Skeletal muscle satellite cell (primary cell): ENCODE data around the gene SLC22A15.
"Not testable (repeated sequence)": the region's sequence is repeated elsewhere in the genome, so short reads cannot be mapped to it uniquely, and the experiment has no call there.

Experiments
- H3K27me3 ChIP-seq: 2 replicates; pipeline ENCODE4 v1.7.0; 2013; ENCODE audit warnings: low read length; ENCODE audit not compliant: control insufficient read depth, insufficient read depth
- H3K36me3 ChIP-seq: 2 replicates; pipeline ENCODE4 v1.7.0; 2013; ENCODE audit warnings: mild to moderate bottlenecking, control low read depth, low read length; ENCODE audit not compliant: insufficient read depth
- H3K4me1 ChIP-seq: 2 replicates; pipeline ENCODE4 v1.7.0; 2013; ENCODE audit warnings: low read length; ENCODE audit not compliant: control insufficient read depth, insufficient read depth
- H3K4me2 ChIP-seq: 2 replicates; pipeline ENCODE4 v1.7.0; 2013; ENCODE audit warnings: mild to moderate bottlenecking, low read length
- H3K4me3 ChIP-seq: 2 replicates; pipeline ENCODE4 v1.7.0; 2013; ENCODE audit warnings: low read length
- H3K9ac ChIP-seq: 2 replicates; pipeline ENCODE4 v1.7.0; 2013; ENCODE audit warnings: mild to moderate bottlenecking, low read depth, low read length, moderate library complexity
- H3K9me3 ChIP-seq: replicated peaks from 2 replicates; pipeline ENCODE4 v1.7.0; 2013; ENCODE audit warnings: mild to moderate bottlenecking, control low read depth, low read length

The SLC22A15 gene

GRCh38 chr1:116046933-116047332 is 70.6 kb downstream of the SLC22A15 start:
- not testable (repeated sequence) for H3K4me1 ChIP-seq, H3K27me3 ChIP-seq, H3K4me3 ChIP-seq, H3K4me2 ChIP-seq, H3K9me3 ChIP-seq, H3K9ac ChIP-seq, H3K36me3 ChIP-seq

GRCh38 chr1:116051896-116052295 is 75.6 kb downstream of the SLC22A15 start:
- H3K4me2 ChIP-seq, H3K9me3 ChIP-seq, H3K9ac ChIP-seq, H3K4me3 ChIP-seq, H3K36me3 ChIP-seq, H3K27me3 ChIP-seq, H3K4me1 ChIP-seq: not testable (repeated sequence)

DNA sequence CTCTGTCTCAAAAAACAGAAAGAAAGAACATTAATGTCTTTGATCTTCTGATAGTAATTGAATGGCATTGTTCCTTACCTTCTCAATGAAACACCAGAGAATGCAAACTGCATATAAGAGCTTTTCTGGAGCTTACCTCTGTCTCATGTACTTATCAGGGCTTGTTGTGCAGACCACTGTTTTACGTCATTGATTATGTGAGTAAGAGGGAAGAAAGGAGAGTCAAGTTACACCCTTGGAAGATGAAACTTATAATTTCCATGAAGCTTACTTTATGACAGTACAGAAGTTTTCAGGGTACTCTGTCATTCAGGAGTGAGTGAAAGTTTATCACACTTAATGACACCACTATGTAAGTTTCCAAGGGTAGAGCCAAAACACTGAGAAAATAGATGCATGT is 85.9 kb downstream of the SLC22A15 start:
- Histone ChIP-seq H3K36me3 (no peaks in the 10 kb centered on the region), H3K4me1 (peaks cover 12% of the 10 kb centered on the region), H3K9ac (no peak overlapping the region), H3K4me3 (no peak overlapping the region), H3K4me2 (no peak overlapping the region), H3K27me3 (no peaks in the 10 kb centered on the region), H3K9me3 (no peaks in the 10 kb centered on the region)

DNA sequence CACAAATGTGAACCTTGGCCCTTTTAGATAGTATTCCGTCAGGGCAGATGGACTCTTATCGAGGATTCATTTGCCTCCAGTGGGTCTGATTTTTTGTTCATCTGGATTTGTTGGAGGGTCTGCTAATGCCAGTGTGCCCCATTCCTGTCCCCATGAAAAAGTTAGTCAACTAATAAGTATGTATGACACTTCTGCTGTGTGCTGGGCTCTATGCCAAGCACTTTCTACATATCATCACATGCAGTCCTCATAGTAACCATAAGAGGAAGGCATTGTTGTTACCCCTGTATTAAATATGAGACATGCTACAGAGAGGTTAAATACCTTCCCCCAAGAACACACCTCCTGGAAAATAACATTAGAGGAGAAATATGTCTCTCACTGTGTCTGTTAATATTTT is 88.3 kb downstream of the SLC22A15 start:
- no peak overlapping the region for H3K4me3 ChIP-seq
- no peaks in the 10 kb centered on the region for H3K27me3 ChIP-seq
- no peak overlapping the region for H3K4me2 ChIP-seq
- H3K9ac ChIP-seq, result no peak overlapping the region
- no peaks in the 10 kb centered on the region for H3K36me3 ChIP-seq
- H3K4me1 ChIP-seq, result peaks cover 26% of the 10 kb centered on the region
- H3K9me3 ChIP-seq, result no peaks in the 10 kb centered on the region

GRCh38 chr1:116066868-116067565 is 90.7 kb downstream of the SLC22A15 start:
- peak overlapping the region; percentile 70 for H3K4me2 ChIP-seq
- H3K4me1 ChIP-seq, result peaks cover 26% of the 10 kb centered on the region
- peak overlapping the region; percentile 72 for H3K9ac ChIP-seq

GRCh38 chr1:116067566-116067890 is 91.2 kb downstream of the SLC22A15 start:
- H3K27me3 ChIP-seq, result no peaks in the 10 kb centered on the region
- H3K36me3 ChIP-seq, result no peaks in the 10 kb centered on the region
- H3K4me3 ChIP-seq, result peak overlapping the region; percentile 29
- H3K9me3 ChIP-seq, result no peaks in the 10 kb centered on the region
- peak overlapping the region; percentile 70 for H3K4me2 ChIP-seq
- peak overlapping the region; percentile 72 for H3K9ac ChIP-seq
- peaks cover 26% of the 10 kb centered on the region for H3K4me1 ChIP-seq

More at GRCh38 chr1:116066868-116067565, 90.7 kb downstream of the SLC22A15 start:
- Histone ChIP-seq H3K27me3 (no peaks in the 10 kb centered on the region), H3K36me3 (no peaks in the 10 kb centered on the region), H3K9me3 (no peaks in the 10 kb centered on the region), H3K4me3 (peak overlapping the region; percentile 29)

DNA sequence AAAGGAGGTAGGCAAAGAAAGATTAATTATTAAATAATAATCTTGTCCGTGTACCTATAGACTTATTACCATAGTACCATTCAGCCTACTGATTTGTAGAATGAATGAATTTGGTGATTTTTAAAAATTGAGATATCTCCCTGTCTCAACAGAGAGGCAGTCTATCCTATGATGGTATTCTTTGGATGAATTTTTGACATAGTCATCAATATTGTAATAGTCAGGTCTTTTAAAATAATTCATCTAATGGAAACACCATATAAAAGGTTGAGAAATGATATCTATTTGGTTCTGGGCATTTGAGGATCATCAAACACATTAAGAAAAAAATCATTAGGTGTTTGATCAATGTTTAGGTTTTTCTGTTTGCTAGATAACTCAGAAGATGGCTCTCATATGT is 99.3 kb downstream of the SLC22A15 start:
- no peaks in the 10 kb centered on the region for H3K36me3 ChIP-seq
- no peak overlapping the region for H3K4me3 ChIP-seq
- no peak overlapping the region for H3K4me2 ChIP-seq
- no peaks in the 10 kb centered on the region for H3K4me1 ChIP-seq
- no peak overlapping the region for H3K9ac ChIP-seq
- no peaks in the 10 kb centered on the region for H3K27me3 ChIP-seq
- no peaks in the 10 kb centered on the region for H3K9me3 ChIP-seq

DNA sequence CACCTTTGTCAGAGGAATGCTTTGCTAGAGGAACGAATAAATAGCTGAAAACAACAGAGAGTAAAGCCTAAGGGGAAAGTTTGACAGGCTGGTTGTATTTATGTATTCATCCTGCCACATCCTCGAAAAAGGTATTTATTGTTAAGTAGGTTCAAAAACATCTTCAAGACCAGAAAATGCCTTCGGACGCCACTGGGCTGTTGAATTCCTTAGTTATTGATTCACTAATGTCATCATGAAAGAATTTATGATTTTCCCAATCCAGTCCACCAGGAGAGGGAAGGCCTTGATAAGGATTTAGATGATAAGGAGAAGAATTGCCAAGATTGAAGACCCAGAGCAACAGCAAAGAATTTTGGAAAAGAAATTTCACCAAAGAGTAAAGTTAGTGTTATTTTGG is 99.7 kb downstream of the SLC22A15 start:
- Histone ChIP-seq H3K36me3 (no peaks in the 10 kb centered on the region), H3K27me3 (no peaks in the 10 kb centered on the region), H3K4me2 (no peak overlapping the region), H3K9ac (no peak overlapping the region), H3K9me3 (no peaks in the 10 kb centered on the region), H3K4me3 (no peak overlapping the region), H3K4me1 (no peaks in the 10 kb centered on the region)

DNA sequence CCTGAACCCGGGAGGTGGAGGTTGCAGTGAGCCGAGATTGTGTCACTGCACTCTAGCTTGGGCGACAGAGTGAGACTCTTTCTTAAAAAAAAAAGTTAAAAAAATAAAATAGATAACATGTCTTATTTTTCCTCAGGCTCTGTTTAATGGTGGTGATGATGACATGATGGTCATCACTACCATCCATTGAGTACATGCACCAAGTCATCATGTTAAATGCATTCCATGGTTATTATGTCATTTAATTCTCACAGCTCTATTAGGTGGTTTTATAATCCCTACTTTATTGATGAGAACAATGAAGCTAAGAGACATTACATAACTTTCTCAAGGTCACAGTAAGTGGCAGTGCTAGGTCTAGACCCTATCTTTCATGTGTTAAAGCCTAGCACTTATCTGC is 100.5 kb downstream of the SLC22A15 start:
- no peaks in the 10 kb centered on the region for H3K9me3 ChIP-seq
- no peak overlapping the region for H3K4me2 ChIP-seq
- no peak overlapping the region for H3K4me3 ChIP-seq
- H3K9ac ChIP-seq, result no peak overlapping the region
- H3K27me3 ChIP-seq, result no peaks in the 10 kb centered on the region
- H3K4me1 ChIP-seq, result no peaks in the 10 kb centered on the region
- H3K36me3 ChIP-seq, result no peaks in the 10 kb centered on the region

- Histone ChIP-seq H3K4me2 (no peak overlapping the region), H3K27me3 (no peaks in the 10 kb centered on the region), H3K9ac (no peak overlapping the region), H3K4me3 (no peak overlapping the region), H3K4me1 (no peaks in the 10 kb centered on the region), H3K9me3 (no peaks in the 10 kb centered on the region), H3K36me3 (no peaks in the 10 kb centered on the region)
Observed at GRCh38 chr1:116078699-116079223, 102.4 kb downstream of the SLC22A15 start.

DNA sequence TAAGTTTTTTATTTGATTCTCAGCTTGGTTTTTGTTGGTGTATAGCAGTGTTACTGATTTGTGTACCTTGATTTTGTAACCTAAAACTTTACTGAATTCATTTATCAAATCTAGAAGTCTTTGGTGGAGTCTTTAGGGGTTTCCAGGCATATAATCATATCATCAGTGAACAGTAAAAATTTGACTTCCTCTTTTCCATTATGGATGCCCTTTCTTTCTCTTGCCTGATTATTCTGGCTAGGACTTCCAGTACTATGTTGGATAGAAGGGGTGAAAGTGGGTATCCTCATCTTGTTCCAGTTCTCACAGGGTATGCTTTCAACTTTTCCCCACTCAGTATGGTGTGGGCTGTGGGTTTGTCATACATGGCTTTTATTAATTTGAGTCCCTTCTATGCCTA is 111.3 kb downstream of the SLC22A15 start:
- H3K36me3 ChIP-seq, result no peaks in the 10 kb centered on the region
- H3K27me3 ChIP-seq, result no peaks in the 10 kb centered on the region
- H3K4me2 ChIP-seq, result no peak overlapping the region
- H3K4me3 ChIP-seq, result no peak overlapping the region
- no peaks in the 10 kb centered on the region for H3K9me3 ChIP-seq
- no peaks in the 10 kb centered on the region for H3K4me1 ChIP-seq
- H3K9ac ChIP-seq, result no peak overlapping the region

DNA sequence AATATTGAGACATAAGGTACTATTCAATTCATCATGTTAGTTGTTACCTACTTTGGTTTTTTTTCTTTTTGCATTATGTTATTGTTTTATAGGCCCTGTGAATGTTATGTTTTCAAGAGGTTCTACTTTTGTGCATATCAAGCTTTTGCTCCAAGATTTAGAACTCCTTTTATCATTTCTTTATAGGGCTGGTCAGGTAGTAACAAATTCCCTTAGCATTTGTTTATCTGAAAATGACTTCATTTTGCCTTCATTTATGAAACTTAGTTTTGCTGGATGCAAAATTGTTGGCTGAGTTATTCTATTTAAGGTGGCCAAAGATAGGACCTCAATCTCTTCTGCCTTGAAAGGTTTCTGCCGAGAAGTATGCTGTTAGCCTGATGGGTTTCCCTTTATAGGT is 113.6 kb downstream of the SLC22A15 start:
- H3K9me3 ChIP-seq, result no peaks in the 10 kb centered on the region
- no peak overlapping the region for H3K4me2 ChIP-seq
- no peaks in the 10 kb centered on the region for H3K27me3 ChIP-seq
- no peaks in the 10 kb centered on the region for H3K36me3 ChIP-seq
- H3K4me1 ChIP-seq, result no peaks in the 10 kb centered on the region
- H3K9ac ChIP-seq, result no peak overlapping the region
- H3K4me3 ChIP-seq, result no peak overlapping the region
